ENCODE measurements around the gene AGO3. TPM values are rescaled to one million over a fixed set of nuclear protein-coding genes. Genes with fewer than 3 reads are reported as not detected.

The AGO3 gene
- total RNA-seq, 1 donor = 16.8 TPM

GRCh38 chr1:36040238-36040637, 109.3 kb downstream of the AGO3 start:
- no peak for DNase-seq (ENCODE audit: low read depth)
- no peak overlapping the region for H3K4me3 ChIP-seq (ENCODE audit: low read depth, low read length)
- TF ChIP-seq CTCF (IDR thresholded peaks at IDR 0.05; ENCODE audit: insufficient read depth, low read depth, low read length) = no peak

GRCh38 chr1:36051821-36052220, 120.9 kb downstream of the AGO3 start:
- TF ChIP-seq CTCF (IDR thresholded peaks at IDR 0.05; ENCODE audit: insufficient read depth, low read depth, low read length) = no peak
- DNase-seq (ENCODE audit: low read depth) = no peak
- H3K4me3 ChIP-seq (ENCODE audit: low read depth, low read length) = no peak overlapping the region

GRCh38 chr1:36053978-36054377, 123.1 kb downstream of the AGO3 start:
- TF ChIP-seq CTCF (IDR thresholded peaks at IDR 0.05; ENCODE audit: insufficient read depth, low read depth, low read length) = no peak
- no peak overlapping the region for H3K4me3 ChIP-seq (ENCODE audit: low read depth, low read length)
- no peak for DNase-seq (ENCODE audit: low read depth)

- no peak for DNase-seq (ENCODE audit: low read depth)
- H3K4me3 ChIP-seq (ENCODE audit: low read depth, low read length) = no peak overlapping the region
- no peak for TF ChIP-seq CTCF (IDR thresholded peaks at IDR 0.05; ENCODE audit: insufficient read depth, low read depth, low read length)
Measured at GRCh38 chr1:36055706-36056105, 124.8 kb downstream of the AGO3 start.

GRCh38 chr1:36062315-36062714, 131.4 kb downstream of the AGO3 start:
- no peak for DNase-seq (ENCODE audit: low read depth)
- no peak overlapping the region for H3K4me3 ChIP-seq (ENCODE audit: low read depth, low read length)
- no peak for TF ChIP-seq CTCF (IDR thresholded peaks at IDR 0.05; ENCODE audit: insufficient read depth, low read depth, low read length)

- DNase-seq (ENCODE audit: low read depth) = no peak
- TF ChIP-seq CTCF (IDR thresholded peaks at IDR 0.05; ENCODE audit: insufficient read depth, low read depth, low read length) = no peak
- H3K4me3 ChIP-seq (ENCODE audit: low read depth, low read length) = no peak overlapping the region
Measured at GRCh38 chr1:36067871-36068270, 137.0 kb downstream of the AGO3 start.

GRCh38 chr1:36068866-36069265, 138.0 kb downstream of the AGO3 start:
- no peak for DNase-seq (ENCODE audit: low read depth)
- no peak for TF ChIP-seq CTCF (IDR thresholded peaks at IDR 0.05; ENCODE audit: insufficient read depth, low read depth, low read length)

More at GRCh38 chr1:36068866-36069265, 138.0 kb downstream of the AGO3 start:
- no peak overlapping the region for H3K4me3 ChIP-seq (ENCODE audit: low read depth, low read length)
